Activated T-cell treated with anti-CD3 and anti-CD28 coated beads, Interleukin-2, amount 50 U/mL, for 72 hours (primary cell): ENCODE results near the gene TXNDC11. TPM values are rescaled to one million over a fixed set of nuclear protein-coding genes. Genes with fewer than 3 reads are reported as not detected.

Source experiments
- ATAC-seq, 2 donors: fragments of 150-1000 bp; cut with Tn5 transposase; replicated peaks in 1 of 2; 2 replicates each; pipeline ENCODE4 v1.10.0; 2021; ENCODE audit warnings: moderate library complexity in 2 of 2, mild to moderate bottlenecking in 1 of 2
- DNase-seq, 2 donors: peaks; one replicate each; pipeline ENCODE4 v3.0.0; 2021 to 2022; ENCODE audit warnings: mixed read lengths in 1 of 2
- H3K27ac Mint-ChIP-seq: one replicate; pipeline ENCODE4 v1.8.0; 2022; ENCODE audit warnings: mild to moderate bottlenecking, moderate library complexity, mixed read lengths
- H3K27me3 Mint-ChIP-seq: one replicate; pipeline ENCODE4 v1.8.0; 2022; ENCODE audit warnings: low read depth, mixed read lengths
- H3K36me3 Mint-ChIP-seq, 2 donors: one replicate each; pipeline ENCODE4 v1.8.0; 2022; ENCODE audit warnings: mixed read lengths in 2 of 2, mild to moderate bottlenecking in 1 of 2; ENCODE audit not compliant: insufficient read depth in 2 of 2
- H3K4me1 Mint-ChIP-seq: one replicate; pipeline ENCODE4 v1.8.0; 2022; ENCODE audit warnings: low read depth, mixed read lengths
- H3K4me3 Mint-ChIP-seq, 2 donors: one replicate each; pipeline ENCODE4 v1.8.0; 2022; ENCODE audit warnings: mild to moderate bottlenecking in 2 of 2, mixed read lengths in 2 of 2, moderate library complexity in 2 of 2
- H3K9me3 Mint-ChIP-seq, 2 donors: one replicate each; pipeline ENCODE4 v1.8.0; 2022; ENCODE audit warnings: mixed read lengths in 2 of 2
- total RNA-seq, 2 donors: library from RNA; stranded (reverse); gene quantifications; one replicate each; pipeline ENCODE4 v1.2.3, GENCODE V29; 2022

TXNDC11 gene
- total RNA-seq, 2 donors from 2014 or later, result 34.7 to 41.5 TPM

DNA sequence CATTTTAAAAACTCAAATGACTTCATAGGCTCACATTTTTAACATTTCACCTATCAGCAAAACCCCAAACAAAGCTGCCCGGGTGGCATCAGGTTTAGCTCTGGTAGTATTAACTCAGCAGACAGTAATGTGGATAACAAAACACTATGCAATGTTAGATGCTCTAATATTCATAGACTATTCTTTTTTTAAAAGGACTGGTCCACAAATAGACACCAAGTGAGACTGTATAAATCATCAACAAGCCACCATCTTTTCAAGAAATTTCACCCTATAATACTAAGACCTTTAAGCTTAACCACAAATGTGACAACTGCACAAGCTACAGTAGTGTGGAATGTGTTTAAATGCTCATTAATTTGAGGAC, 54.2 kb downstream of the TXNDC11 start:
- Mint-ChIP-seq H3K4me1 (peaks cover 22% of the 10 kb centered on the region), H3K27me3 (no peaks in the 10 kb centered on the region), H3K27ac (peak overlapping the region; percentile 60), H3K36me3 (peaks cover 6 to 49% of the 10 kb centered on the region in 2 donors), H3K9me3 (no peaks in the 10 kb centered on the region), H3K4me3 (no peak overlapping the region)
- ATAC-seq (no peak), DNase-seq (no peak)

DNA sequence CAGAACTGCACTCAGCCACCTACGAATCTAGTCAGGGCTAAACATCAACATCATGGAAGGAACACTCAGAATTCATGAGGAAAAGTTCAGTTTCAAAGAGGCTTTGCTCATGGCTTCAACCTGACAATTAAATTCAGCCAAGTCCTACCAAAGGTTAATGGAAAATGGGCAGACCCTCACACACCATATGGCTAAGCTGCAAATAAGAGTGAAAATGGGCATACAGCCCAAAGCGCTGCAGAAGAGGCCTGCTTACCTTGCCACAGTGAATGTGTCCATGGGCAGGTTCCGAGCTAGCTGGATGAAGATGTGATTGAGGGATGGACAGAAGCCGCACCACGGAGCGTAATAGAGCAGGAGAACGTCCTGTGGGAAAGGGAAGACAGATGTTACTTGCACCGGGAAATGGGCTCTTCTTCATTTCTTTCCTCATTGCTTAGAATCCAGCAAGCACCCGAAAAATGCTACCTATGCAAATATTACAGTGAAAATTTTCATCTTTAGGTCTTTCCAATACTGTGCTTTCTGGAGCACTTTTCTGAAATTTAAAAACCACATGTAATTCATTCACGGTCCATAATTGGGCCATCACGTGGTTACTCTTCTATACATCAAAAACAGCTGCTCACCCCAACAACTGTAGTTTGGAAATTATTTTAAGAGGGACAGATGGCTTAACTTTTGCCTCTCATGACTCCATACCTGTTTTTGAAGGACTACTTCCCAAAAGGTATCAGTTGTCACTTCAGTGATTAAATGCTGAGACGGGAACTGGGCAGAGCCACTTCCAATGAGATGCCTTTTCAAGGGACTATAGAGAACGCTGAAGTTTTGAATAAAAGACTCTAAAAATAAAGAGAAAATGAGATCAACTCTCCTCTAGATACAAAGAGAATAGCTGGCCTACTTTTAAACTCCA, 54.8 kb downstream of the TXNDC11 start:
- no peak overlapping the region for H3K4me3 Mint-ChIP-seq
- H3K9me3 Mint-ChIP-seq, result no peaks in the 10 kb centered on the region
- DNase-seq (no peak), ATAC-seq (no peak)
- H3K4me1 Mint-ChIP-seq, result peaks cover 28% of the 10 kb centered on the region
- peaks cover 6 to 46% of the 10 kb centered on the region in 2 donors for H3K36me3 Mint-ChIP-seq
- no peaks in the 10 kb centered on the region for H3K27me3 Mint-ChIP-seq
- H3K27ac Mint-ChIP-seq, result peak overlapping the region; percentile 60

DNA sequence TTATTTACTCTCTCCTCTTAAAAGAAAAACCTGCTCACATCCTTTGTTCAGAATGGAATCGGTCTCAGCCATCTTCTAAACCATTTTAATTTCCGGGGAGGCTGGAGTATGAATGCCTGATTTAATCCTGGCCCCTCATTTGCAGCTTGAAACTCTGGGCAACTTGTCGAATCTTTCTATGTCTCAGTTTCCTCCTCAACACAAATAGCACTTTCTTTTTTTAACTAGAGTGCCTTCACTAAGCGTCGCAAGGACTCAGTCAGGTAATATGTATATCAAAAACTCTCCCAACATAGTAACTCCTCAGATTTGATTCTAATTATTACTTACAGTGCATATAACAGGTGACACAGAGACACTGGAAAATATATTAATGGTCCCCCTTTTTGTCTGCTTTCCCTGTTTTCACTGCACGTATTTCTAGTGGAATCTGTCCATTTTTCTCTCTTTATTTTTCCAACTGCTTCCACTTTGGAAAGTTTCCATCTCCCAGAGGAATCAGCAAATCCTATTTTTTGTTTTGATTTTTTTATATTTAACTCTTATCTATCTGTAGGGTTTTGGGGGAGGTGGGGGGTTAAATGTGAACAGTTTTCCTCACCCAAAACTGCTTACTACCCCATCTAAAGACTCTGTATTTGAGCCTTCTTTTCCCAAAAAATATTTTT, 55.8 kb downstream of the TXNDC11 start:
- H3K27ac Mint-ChIP-seq, result no peak overlapping the region
- no peak for ATAC-seq
- no peak overlapping the region for H3K4me3 Mint-ChIP-seq
- H3K4me1 Mint-ChIP-seq, result peaks cover 38% of the 10 kb centered on the region
- no peak for DNase-seq
- H3K9me3 Mint-ChIP-seq, result no peaks in the 10 kb centered on the region
- H3K36me3 Mint-ChIP-seq, result peaks cover 6 to 42% of the 10 kb centered on the region in 2 donors
- H3K27me3 Mint-ChIP-seq, result no peaks in the 10 kb centered on the region

DNA sequence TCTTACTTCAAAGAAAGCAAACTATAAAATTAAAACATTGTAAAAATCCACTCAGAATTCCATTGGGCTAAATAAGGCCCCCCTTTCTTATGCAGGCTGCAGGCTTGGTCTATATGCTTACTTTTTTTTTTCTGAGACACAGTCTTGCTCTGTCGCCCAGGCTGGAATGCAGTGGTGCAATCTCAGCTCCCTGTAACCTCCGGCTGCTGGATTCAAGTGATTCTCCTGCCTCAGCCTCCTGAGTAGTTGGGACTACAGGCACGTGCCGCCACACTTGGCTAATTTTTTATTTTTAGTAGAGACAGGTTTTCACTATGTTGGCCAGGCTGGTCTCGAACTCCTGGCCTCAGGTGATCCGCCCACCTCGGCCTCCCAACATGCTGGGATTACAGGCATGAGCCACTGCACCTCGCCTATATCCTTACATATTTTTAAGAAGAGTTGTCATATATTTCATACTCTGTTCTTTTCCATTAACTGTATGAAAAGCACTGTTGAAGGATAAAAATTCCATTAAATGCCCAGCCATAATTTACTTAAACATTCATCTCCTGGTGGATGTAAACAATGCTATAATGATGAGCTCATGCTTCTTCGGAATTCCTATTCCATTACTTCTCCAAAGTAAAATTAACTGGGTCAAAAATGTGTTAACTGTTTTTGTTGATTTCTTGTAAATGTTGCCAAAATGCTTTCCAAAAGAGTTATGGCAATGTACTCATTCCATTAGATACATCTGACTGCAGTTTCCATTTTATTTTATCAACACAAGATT, 56.6 kb downstream of the TXNDC11 start:
- DNase-seq (no peak), ATAC-seq (no peak)
- Mint-ChIP-seq H3K27ac (peak overlapping the region; percentile 54), H3K4me3 (no peak overlapping the region), H3K36me3 (peaks cover 6 to 35% of the 10 kb centered on the region in 2 donors), H3K9me3 (no peaks in the 10 kb centered on the region), H3K4me1 (peaks cover 45% of the 10 kb centered on the region), H3K27me3 (no peaks in the 10 kb centered on the region)

DNA sequence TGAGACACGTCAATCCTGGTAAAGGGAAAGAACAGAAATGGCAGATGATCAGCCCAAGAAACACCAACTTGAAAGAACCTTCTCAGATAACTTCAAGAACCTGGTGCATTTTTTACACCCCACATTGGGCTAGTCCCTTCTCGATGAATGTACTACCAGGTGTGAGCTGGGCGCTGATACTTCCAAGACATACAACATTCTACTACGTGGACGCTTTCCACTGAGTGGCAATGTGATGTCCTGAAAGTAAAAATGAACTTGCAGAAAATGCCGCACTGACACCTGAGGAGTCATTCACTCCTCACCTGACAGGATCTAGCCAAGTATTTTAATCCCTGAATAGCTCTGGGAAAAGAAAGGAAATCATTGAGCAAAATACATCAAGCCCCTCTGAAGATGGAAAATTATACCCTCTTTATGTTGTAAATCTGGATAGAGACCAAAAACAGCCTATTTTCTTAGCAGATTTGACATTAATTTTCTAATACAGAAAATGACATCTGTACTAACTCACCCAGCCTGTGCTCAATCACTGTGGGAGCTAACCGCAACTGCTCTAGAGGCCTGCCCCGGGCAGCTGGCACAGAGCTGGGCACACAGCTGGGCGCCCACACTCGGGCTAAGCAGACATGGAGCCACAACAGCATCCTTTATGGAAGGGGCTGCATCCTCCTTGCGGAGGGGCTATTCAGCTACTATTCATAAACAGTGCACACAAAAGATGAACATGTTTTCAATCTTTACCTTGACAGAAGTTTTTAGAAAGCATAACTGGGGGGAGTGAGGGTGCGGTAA, 58.2 kb downstream of the TXNDC11 start:
- Mint-ChIP-seq H3K36me3 (peaks cover 6 to 28% of the 10 kb centered on the region in 2 donors), H3K27me3 (no peaks in the 10 kb centered on the region), H3K4me1 (peaks cover 46% of the 10 kb centered on the region), H3K9me3 (no peaks in the 10 kb centered on the region), H3K4me3 (no peak overlapping the region), H3K27ac (peak overlapping the region; percentile 41)
- DNase-seq, result no peak
- no peak for ATAC-seq

DNA sequence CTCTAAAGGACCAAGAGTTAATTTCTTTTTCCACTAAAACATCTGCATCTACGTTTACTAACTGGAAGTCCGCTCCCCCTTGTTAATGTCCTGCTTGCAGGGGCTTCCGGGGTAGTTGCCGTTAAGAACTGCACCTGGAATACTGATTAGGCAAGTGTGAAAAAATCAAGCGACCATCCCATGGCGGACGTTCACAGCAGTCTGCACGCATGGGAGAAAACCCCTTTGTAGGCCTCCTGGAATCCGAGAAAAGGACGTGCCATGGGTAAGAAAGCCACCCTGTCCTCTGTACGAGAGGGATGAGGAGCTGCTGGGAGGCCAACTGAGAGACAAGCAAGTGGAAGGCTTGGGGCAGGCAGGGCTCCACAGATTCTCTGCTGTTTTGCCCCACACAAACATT, 59.5 kb downstream of the TXNDC11 start:
- Mint-ChIP-seq H3K36me3 (peaks cover 6 to 29% of the 10 kb centered on the region in 2 donors), H3K27me3 (no peaks in the 10 kb centered on the region), H3K4me1 (peaks cover 50% of the 10 kb centered on the region), H3K4me3 (no peak overlapping the region), H3K9me3 (no peaks in the 10 kb centered on the region), H3K27ac (no peak overlapping the region)
- DNase-seq (no peak), ATAC-seq (no peak)

DNA sequence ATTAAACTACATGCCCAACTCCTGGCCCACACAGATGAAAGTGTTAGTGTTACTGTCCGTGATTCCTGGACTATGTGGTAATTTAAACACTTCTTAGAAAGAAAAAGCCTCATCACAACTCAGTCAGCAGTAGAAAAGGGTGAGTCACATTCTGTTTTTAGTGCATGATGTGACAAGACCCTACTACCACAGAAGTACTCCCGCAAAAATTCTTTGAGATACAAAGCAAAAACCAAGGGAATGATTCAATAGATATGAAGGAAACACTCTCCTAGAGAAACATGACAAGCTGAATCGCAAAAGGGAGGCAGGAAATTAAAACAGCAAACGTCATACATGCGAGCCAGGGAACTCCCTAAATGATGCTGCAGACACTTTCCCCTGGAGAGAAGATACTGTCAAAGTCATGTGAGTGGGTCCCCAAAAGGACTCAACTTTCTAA, 60.0 kb downstream of the TXNDC11 start:
- H3K4me1 Mint-ChIP-seq, result peaks cover 55% of the 10 kb centered on the region
- H3K9me3 Mint-ChIP-seq, result no peaks in the 10 kb centered on the region
- H3K4me3 Mint-ChIP-seq, result peak overlapping the region in 1 of 2 donors; percentile 25
- DNase-seq (no peak), ATAC-seq (peak; percentile 59 to 79)
- H3K36me3 Mint-ChIP-seq, result peaks cover 5 to 31% of the 10 kb centered on the region in 2 donors
- no peaks in the 10 kb centered on the region for H3K27me3 Mint-ChIP-seq
- peak overlapping the region; percentile 55 for H3K27ac Mint-ChIP-seq

DNA sequence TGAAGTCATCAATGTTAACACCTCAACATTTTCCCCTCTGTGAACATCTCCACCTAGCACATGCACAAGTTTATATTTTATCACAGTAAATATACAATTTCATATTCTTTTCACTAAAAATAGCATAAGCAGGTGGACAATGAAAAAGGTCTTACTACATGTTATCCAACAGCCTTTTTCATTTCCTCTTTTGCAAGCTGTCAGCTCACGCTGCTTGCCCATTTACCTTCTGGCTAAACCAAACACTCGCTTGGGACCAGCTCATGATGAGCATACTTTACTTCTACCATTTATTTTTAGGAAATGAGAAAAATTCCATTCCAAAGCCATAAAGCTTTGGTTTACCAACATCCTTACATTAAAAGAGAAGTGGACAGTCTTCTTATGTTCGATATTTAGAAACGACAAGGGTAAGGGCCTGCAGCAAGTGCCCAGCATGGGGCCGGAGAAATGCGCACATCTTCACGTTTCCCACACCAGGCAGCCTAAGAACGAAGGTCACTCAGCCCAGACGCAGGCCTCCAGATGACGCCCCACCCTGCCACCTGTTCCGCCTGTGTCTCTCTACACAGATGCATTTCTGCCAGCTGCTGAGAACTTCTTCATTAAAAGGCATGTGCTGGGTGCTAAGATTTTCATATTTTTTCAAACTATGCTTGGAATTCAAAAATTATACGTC, 60.5 kb downstream of the TXNDC11 start:
- H3K9me3 Mint-ChIP-seq, result no peaks in the 10 kb centered on the region

DNA sequence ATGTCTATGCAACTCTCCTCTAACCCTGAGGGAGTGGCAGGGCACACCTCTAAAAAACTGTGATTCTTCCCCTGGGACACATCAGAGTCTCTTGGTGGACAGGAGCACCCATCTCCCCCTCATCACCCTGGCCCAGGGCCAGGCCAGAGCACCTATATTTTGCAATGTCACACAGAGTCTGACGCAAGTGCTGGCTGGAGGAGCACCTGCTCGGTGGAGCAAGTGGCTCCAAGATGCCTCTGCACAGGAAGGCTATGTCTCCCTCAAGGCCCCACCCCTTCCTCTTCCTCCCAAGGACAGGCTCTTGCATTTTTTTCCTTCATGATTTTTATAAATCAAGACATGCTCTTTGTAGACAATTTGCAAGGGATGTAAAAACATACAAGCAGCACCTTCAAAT, 61.1 kb downstream of the TXNDC11 start:
- H3K27ac Mint-ChIP-seq, result peak overlapping the region; percentile 82
- H3K27me3 Mint-ChIP-seq, result no peaks in the 10 kb centered on the region
- H3K4me3 Mint-ChIP-seq, result peak overlapping the region; percentile 33 to 75
- peaks cover under 1 to 20% of the 10 kb centered on the region in 2 donors for H3K36me3 Mint-ChIP-seq
- H3K4me1 Mint-ChIP-seq, result peaks cover 60% of the 10 kb centered on the region
- ATAC-seq (peak in 1 of 2 donors; percentile 37), DNase-seq (no peak)
- H3K9me3 Mint-ChIP-seq, result no peaks in the 10 kb centered on the region

More for the DNA sequence above, 60.5 kb downstream of the TXNDC11 start:
- Mint-ChIP-seq H3K4me3 (peak overlapping the region; percentile 33 to 75), H3K4me1 (peaks cover 60% of the 10 kb centered on the region), H3K36me3 (peaks cover 2 to 25% of the 10 kb centered on the region in 2 donors), H3K27me3 (no peaks in the 10 kb centered on the region), H3K27ac (peak overlapping the region; percentile 82)
- DNase-seq, result no peak
- peak in 1 of 2 donors; percentile 11 for ATAC-seq

DNA sequence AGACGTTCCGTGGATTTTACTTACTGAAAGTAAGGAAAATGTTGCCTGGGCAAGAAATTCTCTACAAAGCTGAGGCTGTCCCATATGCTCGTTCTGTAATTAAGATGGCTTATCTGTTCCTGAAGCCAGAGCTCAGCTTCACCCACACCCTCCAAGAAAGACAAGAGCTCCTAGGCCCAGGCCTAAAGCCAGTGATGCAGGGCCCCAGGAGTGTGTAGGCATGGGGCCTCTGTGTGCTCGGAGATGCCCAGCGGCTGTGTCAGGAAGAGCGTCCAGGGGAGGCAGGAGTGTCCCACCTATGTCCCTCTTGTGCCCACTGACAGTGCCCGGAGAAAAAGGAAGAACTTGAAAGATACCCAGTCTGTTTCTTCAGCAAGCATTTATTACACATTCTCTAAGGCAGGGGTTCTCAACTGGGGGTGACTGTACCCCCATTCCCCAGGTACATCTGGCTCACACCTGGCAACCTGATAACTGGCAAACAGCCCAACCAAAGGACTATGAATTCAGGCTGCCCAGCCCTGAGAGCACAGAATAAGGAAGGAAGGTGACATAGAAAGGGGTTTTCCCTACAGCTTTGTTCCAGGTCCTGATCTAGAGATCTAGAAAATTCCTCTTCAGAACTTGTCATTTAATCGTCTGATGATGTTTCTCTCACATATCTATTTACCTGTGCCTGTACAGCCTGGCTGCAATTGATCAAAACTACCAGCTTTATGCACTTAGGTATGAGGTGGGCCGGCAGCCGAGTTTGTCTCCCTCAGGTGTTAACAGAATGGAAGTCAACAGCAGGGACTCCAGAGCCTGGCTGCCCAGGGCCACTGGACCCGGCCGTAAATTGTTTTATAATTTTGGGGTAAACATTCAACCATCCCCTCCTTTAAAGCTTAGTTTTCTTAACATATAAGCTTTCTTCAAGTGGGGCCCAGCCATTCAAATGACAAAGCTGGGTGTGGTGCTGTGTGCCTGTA, 62.4 kb downstream of the TXNDC11 start:
- no peak for DNase-seq
- Mint-ChIP-seq H3K4me1 (peaks cover 71% of the 10 kb centered on the region), H3K36me3 (peaks cover 0 to 15% of the 10 kb centered on the region in 2 donors), H3K27me3 (no peaks in the 10 kb centered on the region), H3K4me3 (no peak overlapping the region), H3K9me3 (no peaks in the 10 kb centered on the region), H3K27ac (peak overlapping the region; percentile 54)
- ATAC-seq, result no peak

DNA sequence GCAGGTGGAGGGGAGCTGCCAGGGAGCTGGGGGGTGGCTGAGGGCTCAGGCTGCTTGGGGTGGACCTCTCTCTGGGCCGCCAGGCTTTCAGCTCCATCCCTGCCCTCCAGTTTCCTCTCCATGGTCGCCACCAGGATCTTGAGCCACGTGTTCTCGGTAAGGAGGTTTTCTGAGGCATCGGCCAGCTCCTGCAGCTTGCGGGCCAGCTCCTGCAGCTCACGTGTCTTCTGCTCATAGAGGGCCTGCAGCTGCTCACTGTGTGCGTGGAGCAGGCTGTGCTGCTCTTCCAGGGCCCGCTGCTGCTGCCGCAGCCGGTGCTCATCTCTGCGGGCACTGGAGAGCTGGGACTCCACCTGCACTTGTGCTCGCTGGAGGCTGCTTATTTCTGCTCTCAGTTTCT, 63.4 kb downstream of the TXNDC11 start:
- no peaks in the 10 kb centered on the region for H3K27me3 Mint-ChIP-seq
- ATAC-seq (no peak), DNase-seq (no peak)
- H3K4me3 Mint-ChIP-seq, result no peak overlapping the region
- peaks cover 0 to 11% of the 10 kb centered on the region in 2 donors for H3K36me3 Mint-ChIP-seq
- H3K4me1 Mint-ChIP-seq, result peaks cover 75% of the 10 kb centered on the region
- H3K27ac Mint-ChIP-seq, result no peak overlapping the region
- H3K9me3 Mint-ChIP-seq, result no peaks in the 10 kb centered on the region
